ENCODE measurements around the gene CACNB1.
A peak's percentile ranks its signal among the peaks of the same experiment; 100 is the strongest.
"Not testable (repeated sequence)": the region's sequence is repeated elsewhere in the genome, so short reads cannot be mapped to it uniquely, and the experiment has no call there.

The CACNB1 gene

DNA sequence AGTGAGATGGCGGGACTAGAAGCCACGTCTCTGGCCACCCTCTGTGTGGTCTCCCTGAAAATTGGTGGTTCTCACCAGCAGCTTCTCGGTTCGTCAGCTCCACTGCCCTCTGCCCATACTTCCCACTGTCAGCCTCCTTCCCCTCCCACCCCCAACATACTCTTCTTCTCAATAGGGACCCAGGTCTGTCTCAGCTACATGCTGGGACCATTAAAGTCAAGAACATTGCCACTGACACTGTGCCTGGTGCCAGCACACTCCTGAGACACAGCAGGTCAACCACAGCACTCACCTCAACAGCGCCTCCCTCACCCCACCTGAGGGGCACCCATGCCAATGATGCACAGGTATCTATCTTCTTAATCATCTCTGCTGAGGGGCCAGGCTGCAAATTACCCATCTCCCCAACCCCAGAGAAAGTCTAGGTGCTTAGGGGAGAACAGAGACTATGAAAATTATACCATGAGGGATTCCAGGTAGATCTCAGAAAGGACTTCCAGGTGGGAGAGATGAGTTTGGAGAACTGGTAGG, 47.3 kb downstream of the CACNB1 start:
- no peak for DNase-seq

DNA sequence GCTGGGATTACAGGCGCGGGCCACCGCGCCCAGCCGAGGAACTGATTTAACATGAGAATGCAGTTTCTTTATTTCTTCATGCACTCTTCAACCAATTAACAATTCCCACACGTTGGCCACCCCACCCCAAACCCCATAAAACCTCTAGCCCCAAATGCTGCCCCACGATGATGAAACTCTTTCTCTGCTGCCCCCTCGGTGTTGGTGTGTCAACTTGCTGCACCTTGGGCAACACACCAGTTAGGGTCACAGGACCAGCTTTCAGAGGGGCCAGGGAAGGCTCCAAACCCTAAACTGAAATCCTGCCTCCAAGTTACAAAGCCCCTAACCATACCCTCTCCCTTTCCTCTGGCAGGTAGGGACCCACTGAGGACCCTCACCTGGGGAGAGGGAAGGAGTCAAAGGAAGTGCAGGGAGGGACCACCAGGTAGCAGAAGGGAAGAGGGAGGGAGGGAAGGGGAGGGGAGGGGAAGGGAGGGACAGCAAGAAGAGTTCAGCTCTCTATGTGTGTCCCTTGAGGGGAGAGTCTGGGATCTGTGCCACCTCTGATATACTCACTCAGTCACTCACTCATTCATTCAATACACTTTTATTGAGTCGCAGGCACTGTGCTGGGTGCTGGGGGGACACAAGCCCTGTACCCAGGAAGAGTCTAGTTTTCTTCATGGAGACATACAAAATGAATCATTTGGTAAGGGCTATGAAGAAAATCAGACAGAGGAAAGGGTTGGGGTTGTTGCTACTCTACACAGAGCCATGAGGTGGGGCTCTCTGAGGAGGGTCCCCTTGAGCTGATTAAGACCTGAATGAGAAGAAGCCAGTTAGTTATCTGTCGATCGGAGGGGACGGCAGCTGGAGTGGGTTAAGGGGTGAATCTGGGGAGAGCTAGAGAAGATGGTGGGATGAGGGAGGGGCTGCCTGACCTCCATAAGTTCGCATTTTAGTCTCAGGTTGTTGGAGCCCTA, 50.0 kb downstream of the CACNB1 start:
- no peak for DNase-seq

DNA sequence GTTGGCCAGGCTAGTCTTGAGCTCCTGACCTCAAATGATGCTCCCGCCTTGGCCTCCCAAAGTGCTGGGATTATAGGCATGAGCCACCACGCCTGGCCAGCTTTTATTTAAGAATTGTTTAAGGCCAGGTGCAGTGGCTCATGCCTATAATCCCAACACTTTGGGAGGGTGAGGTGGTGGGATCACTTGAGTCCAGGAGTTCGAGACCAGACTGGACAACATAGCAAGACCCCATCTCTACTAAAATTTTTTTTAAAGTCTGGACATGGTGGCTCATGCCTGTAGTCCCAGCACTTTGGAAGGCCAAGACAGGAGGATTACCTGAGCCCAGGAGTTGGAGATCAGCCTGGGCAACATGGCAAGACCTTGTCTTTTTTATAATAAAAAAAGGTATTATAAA, 51.2 kb downstream of the CACNB1 start:
- DNase-seq, result no peak

DNA sequence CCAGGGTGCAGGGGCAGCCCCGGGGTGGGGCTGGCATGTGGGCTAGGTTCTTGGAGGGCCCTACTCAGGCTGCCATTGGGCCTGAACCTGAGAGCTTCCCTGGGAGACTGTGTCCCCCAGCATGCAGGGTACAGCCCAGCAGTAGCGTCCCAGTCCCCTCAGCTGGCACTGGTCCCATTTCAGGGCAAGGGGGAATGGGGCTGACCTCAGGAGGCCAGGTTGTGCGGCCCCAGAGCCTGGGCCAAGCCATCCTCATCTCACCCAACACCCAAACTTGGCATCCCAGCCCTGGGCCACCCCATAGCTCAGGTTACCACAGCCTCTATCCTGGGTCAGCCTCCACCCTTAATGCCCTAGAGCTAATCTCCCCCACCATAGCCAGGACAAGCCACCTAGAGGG, 52.3 kb downstream of the CACNB1 start:
- no peak for DNase-seq

DNA sequence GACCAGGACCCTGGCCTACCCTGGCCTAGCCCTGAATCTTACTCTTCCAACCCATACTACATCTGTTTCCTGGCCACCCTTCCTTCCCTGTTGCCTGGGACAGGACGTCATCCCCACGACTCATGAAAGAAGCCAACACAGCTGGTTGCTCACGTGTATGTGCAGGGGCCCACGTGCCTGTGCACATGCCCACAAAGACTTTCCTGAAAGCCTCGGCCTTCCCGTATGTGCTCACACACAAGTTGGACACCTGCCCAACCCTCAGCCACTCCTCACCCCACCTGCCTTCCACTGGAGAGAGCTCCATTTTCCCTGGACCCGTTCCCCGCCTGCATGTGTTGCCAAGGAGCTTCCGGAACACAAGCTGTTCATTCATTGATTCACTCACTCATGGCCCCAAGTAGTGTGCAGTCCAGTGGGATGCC, 53.0 kb downstream of the CACNB1 start:
- no peak for DNase-seq

DNA sequence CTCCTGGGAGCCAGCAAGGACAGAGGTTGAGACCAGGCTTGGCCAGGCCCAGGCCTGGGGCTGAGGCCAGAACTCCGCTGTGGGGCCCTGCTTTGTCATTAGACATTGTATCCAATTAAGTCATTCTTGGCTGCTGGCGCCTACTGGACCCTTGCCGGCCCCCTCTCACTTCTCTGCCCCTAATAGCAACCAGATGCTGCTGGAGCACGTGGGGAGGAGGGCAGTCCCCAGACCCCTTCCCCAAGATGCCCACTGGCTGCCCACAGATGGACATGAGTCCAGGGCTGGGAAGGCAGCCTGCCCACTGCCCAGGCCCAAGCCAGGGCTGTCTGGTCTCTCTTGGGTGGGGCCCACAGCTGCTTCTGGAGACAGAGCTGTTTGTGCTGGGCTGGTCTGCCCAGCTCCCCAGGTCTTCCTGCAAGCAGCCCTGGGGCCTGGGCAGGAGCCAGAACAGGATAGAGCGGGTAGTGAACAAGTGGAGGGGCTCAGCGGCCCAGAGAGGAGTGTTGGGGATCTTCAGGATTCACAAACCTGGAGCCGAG, 53.8 kb downstream of the CACNB1 start:
- DNase-seq, result no peak

DNA sequence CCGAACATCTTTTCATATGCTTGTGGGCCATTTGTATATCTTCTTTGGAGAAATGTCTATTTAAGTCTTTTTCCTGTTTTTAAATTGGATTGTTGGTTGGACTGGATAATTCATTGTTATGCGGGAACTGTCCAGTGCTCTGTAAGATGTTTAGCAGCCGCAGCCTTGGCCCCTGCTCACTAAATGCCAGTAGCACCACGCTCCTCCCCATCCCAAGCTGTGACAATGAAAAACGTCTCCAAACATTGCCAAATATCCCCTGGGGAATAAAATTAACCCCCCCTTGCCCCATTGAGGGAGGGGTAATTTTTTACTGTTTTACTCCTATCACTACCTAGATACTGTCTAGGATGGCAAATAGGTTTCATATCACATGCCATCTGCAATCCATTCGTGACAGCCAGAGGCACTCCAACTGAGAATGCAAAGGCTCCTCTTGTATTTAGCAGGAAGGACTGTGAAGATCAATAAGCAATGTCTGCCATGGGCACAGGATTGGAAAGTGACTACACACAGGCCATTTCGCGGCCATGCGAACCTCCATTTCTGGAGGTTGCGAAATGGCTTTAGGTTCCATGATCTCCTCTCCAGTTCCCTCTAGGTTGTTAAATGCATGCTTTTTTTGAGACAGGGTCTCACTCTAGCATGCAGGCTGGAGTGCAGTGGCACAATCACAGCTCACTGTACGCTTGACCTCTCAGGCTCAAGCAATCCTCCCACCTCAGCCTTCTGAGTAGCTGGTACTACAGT, 55.4 kb downstream of the CACNB1 start:
- no peak for DNase-seq

DNA sequence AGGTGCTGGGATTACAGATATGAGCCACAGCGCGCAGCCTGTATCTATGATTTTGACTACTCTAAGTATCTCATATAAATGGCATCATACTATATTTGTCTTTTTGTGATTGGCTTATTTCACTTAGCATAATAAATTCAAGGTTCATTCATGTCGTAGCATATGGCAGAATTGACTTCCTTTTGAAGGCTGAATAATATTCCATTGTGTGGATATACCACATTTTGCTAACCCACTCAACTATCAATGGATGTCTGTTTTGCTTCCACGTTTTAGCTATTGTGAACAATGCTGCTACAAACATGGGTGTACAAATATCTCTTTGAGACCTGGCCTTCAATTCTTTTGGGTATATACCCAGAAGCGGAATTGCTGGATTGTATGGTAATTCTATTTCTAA, 56.2 kb downstream of the CACNB1 start:
- no peak for DNase-seq

DNA sequence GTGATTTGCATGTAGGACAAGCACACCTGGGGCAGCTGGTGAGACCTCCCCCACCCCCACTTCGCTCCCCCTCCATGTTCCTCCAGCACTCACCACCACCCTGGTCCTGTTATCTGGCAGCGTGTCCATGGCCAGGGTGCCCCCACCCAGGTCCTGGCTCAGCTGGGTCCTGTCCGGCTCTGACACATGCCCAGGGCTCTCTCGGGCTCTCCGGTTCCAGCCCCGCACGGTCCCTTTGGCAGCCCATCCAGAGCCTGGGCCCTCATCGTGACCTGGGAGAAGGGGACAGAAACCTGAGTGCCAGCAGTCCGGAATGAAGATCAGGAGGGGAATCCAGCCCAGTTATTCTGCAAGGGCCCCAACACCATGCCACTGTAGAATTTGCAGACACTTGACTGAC, 57.9 kb downstream of the CACNB1 start:
- DNase-seq, result no peak

DNA sequence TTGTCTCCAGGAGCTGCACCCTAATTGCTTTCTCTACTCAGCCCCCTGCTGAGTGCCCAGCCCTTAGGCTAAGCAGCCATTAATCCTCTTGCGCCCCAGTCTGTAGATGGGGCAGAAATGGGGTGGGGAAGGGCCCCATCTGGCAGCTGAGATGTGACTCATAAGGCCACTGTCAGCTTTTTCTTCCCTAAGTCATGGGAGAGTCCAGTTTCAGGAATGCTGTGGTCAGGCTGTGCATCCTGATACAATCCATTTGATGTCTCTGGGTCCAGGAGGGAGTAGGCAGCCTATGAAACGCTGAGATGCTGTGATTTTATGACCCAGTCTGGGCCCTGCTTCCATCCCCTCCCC, 58.3 kb downstream of the CACNB1 start:
- DNase-seq, result peak; percentile 59

DNA sequence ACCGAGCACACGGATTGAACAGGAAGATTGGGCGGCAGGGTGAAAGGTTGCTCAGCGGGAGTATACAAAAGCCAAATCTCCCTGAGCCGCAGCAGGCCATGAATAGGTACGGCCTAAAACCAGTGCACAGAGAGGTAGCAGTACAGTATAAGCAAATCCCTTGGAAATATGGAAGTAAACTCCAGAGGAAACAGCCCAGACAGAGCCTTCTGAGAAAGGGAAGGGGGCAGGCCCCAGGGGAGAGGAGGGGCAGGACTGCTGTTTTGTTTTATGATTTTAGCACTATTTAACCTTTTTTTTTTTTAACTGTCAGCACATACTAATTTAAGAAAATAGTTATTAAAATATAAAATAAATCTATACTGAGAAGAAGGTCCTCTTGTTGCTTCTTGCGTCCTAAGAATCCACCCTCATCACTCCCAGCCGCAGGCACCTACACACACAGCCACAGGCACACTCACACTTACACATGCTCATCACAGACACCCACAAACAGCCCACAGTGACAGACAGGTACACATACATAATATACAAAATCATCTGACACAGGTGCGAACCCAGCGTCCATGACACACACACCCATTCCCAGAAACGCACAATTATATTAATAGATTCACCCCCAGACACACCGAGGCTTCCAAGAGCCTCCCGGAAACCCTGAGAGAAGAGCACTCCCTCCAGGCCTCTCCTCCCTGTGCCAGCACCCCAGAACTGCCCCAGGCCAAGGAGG, 58.9 kb downstream of the CACNB1 start:
- DNase-seq, result no peak

DNA sequence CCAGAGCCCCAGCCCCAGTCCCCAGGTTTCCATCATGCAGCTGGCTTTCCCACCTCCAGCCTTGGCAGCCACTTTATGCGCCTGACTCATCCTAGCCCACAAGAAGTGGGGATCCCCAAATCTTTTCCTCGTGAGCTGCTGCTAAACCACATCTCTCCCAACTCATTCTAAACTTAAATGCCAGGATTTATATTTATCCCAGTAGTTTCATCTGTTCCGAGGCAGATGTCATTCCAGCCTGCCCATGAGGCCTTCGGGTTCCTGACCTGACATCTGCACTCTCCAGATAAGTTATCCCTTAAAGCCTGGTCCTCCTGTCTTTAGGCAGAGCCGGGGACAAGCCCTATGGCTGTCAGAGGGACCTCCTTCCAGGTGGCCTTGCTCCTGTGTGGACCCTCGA, 62.6 kb downstream of the CACNB1 start:
- DNase-seq, result no peak

DNA sequence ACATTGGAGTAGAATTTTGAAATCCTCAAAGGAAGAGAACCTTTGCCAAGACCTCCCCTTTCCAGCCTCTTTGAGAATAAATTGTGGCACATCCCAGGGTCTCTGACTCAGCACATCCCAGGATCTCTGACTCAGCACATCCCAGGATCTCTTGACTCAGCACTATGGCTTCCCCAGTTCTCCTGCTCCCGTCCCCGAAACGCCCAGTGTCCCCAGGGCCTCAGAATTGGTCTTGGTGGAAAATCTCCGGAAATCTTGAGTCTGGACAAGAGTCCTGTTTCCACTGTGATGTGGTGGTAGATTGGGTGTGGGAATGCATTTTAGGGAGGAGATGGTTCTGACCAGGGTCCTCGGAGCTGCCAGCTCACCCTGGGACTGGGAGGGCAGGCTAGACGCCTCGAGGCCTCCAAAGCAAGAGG, 65.3 kb downstream of the CACNB1 start:
- peak; percentile 76 for DNase-seq

DNA sequence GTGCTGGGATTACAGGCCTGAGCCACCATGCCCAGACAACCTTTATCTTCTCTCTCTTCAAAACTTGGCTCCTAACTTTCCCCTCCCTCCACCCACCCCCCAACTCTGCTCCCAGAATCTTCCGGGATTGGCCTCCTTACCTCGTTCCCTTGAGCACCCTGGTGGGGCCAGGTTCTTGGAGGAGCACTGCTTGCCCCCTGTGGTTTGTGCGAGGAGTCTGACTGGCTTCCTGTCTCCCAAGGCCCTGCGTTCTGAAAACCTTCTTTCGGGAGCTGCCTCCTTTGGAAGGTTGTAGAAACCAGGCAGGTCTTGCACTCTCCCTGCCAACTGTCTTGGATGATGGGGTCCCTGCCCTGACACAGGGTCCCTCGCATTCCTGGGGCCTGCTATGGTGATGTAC, 65.9 kb downstream of the CACNB1 start:
- DNase-seq, result no peak

DNA sequence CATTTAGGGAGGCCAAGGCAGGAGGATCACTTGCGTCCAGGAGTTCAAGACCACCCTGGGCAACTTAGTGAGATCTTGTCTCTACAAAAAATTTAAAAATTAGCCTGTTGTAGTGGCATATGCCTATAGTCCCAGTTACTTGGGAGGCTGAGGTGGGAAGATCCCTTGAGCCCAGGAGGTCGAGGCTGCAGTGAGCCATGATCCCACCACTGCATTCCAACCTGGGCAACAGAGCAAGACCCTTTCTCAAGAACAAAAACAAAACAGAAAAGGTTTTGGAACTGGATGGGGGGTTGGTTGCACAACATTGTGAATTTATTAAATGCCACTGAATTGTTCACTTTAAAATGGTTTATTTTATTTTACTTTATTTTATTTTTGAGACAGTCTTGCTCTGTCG, 67.3 kb downstream of the CACNB1 start:
- no peak for DNase-seq

DNA sequence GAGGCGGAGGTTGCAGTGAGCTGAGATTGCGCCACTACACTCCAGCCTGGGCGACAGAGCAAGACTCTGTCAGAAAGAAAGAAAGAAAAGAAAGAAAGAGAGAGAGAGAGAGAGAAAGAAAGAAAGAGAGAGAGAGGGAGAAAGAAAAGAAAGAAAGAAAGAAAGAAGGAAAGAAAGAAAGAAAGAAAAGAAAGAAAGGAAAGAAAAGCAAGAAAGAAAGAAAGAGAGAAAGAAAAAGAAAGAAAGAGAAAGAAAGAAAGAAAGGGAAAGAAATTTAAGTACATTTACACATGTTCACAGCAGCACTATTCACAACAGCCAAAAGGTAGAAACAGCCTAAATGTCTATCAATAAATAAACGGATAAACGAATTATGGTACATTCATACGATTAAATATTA, 67.9 kb downstream of the CACNB1 start:
- not testable (repeated sequence) for DNase-seq

DNA sequence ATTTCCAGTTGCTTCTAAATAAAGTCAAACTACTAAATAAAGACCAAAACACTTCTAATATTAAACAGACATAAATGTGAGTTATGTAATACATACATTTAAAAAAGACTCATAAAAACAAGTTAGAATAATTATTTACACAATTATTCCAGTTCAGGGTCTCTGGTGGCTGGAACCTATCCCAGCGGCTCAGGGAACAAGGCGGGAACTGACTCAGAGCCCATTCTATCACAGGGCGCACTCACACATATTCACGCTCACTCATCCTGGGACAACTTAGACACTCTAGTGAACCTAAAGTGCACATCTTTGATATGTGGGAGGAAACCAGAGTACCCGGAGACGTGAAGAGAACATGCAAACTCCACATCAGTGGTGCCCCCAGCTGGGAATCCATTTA, 71.0 kb downstream of the CACNB1 start:
- no peak for DNase-seq

DNA sequence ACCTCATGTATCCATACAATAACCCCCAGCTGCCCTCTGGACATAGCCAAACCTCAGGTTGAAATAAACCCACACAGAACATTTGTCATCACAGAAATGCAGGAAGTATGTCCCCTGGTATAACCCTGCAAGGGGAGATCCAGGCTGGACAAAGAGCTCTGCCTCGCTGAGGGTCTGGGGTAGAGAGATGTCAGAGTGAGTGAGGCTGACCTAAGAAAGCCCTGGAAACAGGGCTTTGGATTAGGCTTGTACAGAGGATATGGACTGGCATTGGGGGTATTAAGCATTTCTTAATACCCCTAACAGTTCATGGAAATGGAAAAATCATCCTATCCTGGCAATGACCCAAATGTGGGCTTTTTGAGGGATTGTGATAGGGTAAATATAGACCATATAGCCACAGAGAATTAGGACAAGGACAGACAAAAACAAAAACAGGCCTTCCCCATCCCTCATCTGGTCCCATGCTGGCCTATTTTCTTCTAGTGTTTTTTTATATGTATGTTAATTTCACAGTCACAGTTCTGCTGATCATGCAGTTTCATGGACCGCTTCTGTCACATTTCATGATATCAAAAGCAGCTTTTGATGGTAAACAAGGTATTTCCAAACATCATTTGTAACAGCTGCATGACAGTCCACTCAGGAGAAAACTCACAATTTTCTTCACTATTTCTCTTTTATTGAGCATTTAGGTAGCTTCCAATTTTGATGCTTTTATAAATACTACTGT, 72.2 kb downstream of the CACNB1 start:
- no peak for DNase-seq

DNA sequence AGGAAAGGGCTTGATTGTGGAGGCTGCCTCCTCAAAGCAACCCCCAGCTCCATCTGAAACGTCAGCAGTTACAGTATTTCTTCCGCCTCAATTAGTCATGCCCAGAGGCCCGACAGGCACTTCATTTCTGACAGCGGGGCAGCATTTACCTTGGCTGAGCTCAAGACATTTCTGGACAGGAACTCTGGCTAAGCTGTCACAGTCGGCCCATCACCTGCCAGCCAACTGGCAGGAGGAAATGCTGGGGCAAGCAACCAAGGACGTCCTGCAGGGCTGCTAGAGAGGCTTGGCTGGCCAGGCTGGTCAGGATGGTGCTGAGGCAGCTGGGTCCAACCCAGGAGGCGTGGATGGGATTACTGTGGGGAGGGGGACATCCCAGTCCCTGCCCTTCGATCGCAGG, 73.8 kb downstream of the CACNB1 start:
- DNase-seq, result no peak

All from amniotic stem cell (primary cell).